Activated T-helper 1 cell treated with anti-CD3 and anti-CD28 coated beads, Interleukin-12 subunit alpha, Interleukin-12 subunit beta, Interleukin-2, Interleukin-4 antibody, amounts not matched to agents 30 ng/mL and 10 ng/mL and 1 ng/mL, durations not matched to agents 14 hours and 24 hours and 36 hours (primary cell): Measurements from ENCODE around the gene OR1N1. TPM values are rescaled to one million over a fixed set of nuclear protein-coding genes. Genes with fewer than 3 reads are reported as not detected.

ENCODE experiments used
- DNase-seq: peaks from one replicate; pipeline ENCODE4 v3.0.0; 2021; ENCODE audit warnings: low spot score
- H3K27ac Mint-ChIP-seq: one replicate; pipeline ENCODE4 v1.8.0; 2021; ENCODE audit warnings: mild to moderate bottlenecking, mixed read lengths
- H3K27me3 Mint-ChIP-seq: one replicate; pipeline ENCODE4 v1.8.0; 2022; ENCODE audit warnings: mild to moderate bottlenecking, moderate library complexity, mixed read lengths; ENCODE audit not compliant: insufficient read depth
- H3K36me3 Mint-ChIP-seq: one replicate; pipeline ENCODE4 v1.8.0; 2021; ENCODE audit warnings: low read depth, mixed read lengths
- H3K4me1 Mint-ChIP-seq: one replicate; pipeline ENCODE4 v1.8.0; 2021; ENCODE audit warnings: low read depth, mixed read lengths
- H3K4me3 Mint-ChIP-seq: one replicate; pipeline ENCODE4 v1.8.0; 2021; ENCODE audit warnings: mild to moderate bottlenecking, moderate library complexity, mixed read lengths
- H3K9me3 Mint-ChIP-seq: one replicate; pipeline ENCODE4 v1.8.0; 2021; ENCODE audit warnings: mixed read lengths
- intact Hi-C: fragments of 100-400 bp; cut with micrococcal nuclease; formaldehyde crosslinking; loops from one replicate; pipeline ENCODE4 v1.15.1; 2024
- total RNA-seq: library from RNA; stranded (reverse); gene quantifications from 2 replicates; pipeline ENCODE4 v1.2.3, GENCODE V29; 2022

The OR1N1 gene
- total RNA-seq, 1 donor from 2014 or later = not detected

DNA sequence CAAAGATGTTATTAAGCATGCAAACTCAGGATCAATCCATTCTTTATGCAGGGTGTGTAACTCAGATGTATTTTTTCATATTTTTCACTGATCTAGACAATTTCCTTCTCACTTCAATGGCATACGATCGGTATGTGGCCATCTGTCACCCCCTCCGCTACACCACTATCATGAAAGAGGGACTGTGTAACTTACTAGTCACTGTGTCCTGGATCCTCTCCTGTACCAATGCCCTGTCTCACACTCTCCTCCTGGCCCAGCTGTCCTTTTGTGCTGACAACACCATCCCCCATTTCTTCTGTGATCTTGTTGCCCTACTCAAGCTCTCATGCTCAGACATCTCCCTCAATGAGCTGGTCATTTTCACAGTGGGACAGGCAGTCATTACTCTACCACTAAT is 7.7 kb downstream of the OR1N1 start:
- Mint-ChIP-seq H3K4me3 (no peak overlapping the region), H3K9me3 (no peaks in the 10 kb centered on the region), H3K27me3 (peaks cover 3% of the 10 kb centered on the region), H3K36me3 (no peaks in the 10 kb centered on the region), H3K4me1 (no peaks in the 10 kb centered on the region), H3K27ac (no peak overlapping the region)
- intact Hi-C loops = no loop called here
- no peak for DNase-seq

DNA sequence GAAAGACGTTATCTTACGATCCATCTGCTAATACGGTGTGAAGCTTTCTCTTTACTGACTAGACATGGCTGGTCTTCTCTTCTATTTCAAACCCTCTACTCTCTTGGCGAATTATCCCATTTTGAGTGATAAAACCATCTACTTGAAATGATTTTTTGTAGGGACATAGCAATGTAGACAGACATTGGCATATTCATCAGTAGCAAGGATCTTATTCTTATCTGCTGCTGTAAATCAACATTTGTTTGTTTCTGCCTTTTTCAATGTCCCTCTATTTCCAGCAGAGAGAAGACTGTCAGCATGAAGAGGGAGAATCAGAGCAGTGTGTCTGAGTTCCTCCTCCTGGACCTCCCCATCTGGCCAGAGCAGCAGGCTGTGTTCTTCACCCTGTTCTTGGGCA is 8.3 kb downstream of the OR1N1 start, which contains the start of gene OR1J4:
Gene OR1J4 (plus strand): TSS at position 301 of the 400 bp plus-strand sequence. CDS start 0 bp downstream, at position 301.
- Mint-ChIP-seq H3K4me3 (no peak within 1 kb of the TSS), H3K36me3 (no peaks in the 10 kb centered on the region), H3K9me3 (no peaks in the 10 kb centered on the region), H3K27me3 (peaks cover 3% of the 10 kb centered on the region), H3K27ac (no peak within 1 kb of the TSS), H3K4me1 (no peaks in the 10 kb centered on the region)
- intact Hi-C loops = no loop called here
- DNase-seq = no peak

DNA sequence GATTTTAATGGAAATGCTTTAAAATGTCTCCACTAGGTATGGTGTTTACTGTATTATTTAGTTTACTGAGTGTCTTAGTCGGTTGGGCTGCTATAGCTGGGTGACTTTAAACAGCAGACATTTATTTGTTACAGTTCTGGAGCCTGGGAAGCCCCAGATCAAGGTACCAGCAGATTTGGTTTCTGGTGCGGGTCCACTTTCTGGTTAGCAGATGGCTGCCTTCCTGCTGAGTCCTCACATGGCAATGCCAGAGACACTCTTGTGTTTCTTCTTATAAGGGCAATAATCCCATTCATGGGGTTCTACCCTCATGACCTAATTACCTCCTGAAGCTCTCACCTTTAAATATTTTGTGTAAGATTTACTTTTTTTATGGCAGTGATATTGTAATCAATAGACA is 8.9 kb downstream of the OR1N1 start:
- Mint-ChIP-seq H3K9me3 (no peaks in the 10 kb centered on the region), H3K27me3 (peaks cover 3% of the 10 kb centered on the region), H3K4me1 (no peaks in the 10 kb centered on the region), H3K36me3 (no peaks in the 10 kb centered on the region), H3K27ac (no peak overlapping the region), H3K4me3 (no peak overlapping the region)
- no peak for DNase-seq
- intact Hi-C loops = no loop called here

DNA sequence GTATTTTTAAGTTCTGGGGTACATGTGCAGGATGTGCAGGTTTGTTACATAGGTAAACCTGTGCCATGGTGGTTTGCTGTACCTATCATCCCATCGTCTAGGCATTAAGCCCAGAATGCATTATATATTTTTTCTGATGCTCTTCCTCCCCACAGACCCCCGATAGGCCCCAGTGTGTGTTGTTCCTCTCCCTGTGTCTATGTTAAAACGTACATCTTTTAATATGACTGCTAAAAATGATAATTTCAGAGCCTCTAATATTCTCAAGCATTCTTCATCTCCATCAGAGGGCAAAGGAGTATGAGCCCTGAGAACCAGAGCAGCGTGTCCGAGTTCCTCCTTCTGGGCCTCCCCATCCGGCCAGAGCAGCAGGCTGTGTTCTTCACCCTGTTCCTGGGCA is 16.6 kb downstream of the OR1N1 start, which contains the start of gene OR1J2:
Gene OR1J2 (plus strand): TSS at position 301 of the 400 bp plus-strand sequence. CDS start 0 bp downstream, at position 301.
- Mint-ChIP-seq H3K27me3 (peaks cover 3% of the 10 kb centered on the region), H3K27ac (no peak within 1 kb of the TSS), H3K4me1 (no peaks in the 10 kb centered on the region), H3K4me3 (no peak within 1 kb of the TSS), H3K9me3 (no peaks in the 10 kb centered on the region), H3K36me3 (no peaks in the 10 kb centered on the region)
- DNase-seq = no peak
- intact Hi-C loops = no loop called here

DNA sequence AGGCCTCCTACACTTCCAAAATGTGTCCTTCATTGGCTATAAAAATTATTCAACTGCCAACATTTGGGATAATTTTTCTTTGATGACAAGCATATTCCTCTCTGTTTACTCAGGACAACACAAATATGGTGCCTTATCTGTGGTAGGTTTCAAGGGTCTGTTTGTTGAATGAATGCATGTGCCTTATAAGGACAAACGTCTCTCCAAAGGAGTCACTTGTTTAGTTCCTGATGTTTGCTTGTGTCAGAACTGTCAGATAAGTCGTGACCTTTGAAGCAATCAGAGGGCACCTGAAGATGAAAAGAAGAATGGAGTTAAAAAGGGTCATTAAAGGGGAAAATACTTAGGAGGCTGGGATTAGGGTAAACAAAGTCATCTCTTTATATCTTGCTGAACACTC is 20.1 kb downstream of the OR1N1 start:
- intact Hi-C loops = no loop called here
- Mint-ChIP-seq H3K4me3 (no peak overlapping the region), H3K36me3 (no peaks in the 10 kb centered on the region), H3K4me1 (no peaks in the 10 kb centered on the region), H3K27me3 (no peaks in the 10 kb centered on the region), H3K27ac (no peak overlapping the region), H3K9me3 (no peaks in the 10 kb centered on the region)
- DNase-seq = no peak

DNA sequence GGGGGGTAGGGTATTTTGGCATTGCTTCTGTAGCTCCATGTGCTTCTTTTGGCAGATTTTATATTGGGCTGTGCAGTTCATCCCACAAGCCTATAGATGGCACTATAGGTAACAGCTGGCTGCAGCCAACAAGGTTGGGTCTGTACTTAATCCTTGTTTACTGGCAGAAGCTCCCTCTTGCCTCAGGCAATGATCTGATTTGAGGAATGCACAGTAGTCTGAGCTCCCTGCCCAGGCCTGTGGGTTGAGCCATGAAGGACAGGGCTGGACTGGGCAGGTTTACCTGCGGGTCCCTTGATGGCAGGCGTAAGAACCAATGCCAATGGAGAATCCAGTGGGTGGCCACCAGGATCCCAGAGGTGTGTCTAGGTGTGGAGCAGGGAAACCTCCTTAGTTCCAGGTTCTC is 28.2 kb downstream of the OR1N1 start:
- DNase-seq = no peak
- intact Hi-C loops = loop anchor here (1.0 kb wide), 1 partner anchor 311 kb away; no protein-coding TSS in a partner anchor
- peaks cover 7% of the 10 kb centered on the region for H3K27me3 Mint-ChIP-seq
- no peak overlapping the region for H3K27ac Mint-ChIP-seq
- H3K4me1 Mint-ChIP-seq = no peaks in the 10 kb centered on the region
- H3K36me3 Mint-ChIP-seq = no peaks in the 10 kb centered on the region
- H3K9me3 Mint-ChIP-seq = no peaks in the 10 kb centered on the region
- H3K4me3 Mint-ChIP-seq = no peak overlapping the region

DNA sequence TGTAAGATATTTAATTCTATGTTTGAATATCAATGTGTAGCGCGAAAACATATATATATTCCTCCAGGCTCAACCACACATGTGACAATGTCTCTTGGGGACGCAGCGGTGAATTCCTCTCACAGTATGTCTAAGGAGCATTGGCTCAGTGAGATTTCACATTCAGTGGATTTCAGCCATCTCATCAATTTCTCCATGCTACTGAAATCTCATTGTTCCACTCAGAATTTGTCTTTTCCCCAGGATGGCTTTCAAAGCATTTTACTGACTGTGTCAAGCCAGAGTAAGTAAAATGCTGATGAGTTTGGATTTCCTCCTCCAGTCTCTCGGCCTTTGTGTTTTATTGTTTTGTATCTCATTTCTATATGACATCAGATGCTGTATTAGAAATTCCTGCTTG is 48.0 kb downstream of the OR1N1 start:
- Mint-ChIP-seq H3K4me3 (no peak overlapping the region), H3K27me3 (peaks cover 5% of the 10 kb centered on the region), H3K27ac (no peak overlapping the region), H3K4me1 (no peaks in the 10 kb centered on the region), H3K9me3 (no peaks in the 10 kb centered on the region), H3K36me3 (no peaks in the 10 kb centered on the region)
- intact Hi-C loops = no loop called here
- DNase-seq = no peak

DNA sequence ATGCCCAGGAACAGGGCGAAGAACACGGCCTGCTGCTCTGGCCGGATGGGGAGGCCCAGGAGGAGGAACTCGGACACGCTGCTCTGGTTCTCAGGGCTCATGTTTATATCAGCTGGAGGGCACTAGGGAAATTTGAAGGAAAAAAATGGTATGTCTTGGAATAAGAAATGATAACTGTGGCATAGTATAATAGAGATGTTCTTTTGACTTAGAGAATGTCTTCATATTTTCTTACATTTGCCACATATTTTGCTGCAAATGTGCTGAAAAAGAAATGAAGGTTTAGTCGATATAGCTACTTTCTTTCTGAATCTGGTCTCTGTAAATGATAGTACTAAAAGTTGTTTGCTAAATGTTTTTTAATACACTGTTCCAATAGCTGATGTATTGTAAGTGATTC is 49.3 kb downstream of the OR1N1 start, which contains the start of gene OR1J1:
Gene OR1J1 (minus strand): TSS at position 101 of the 400 bp plus-strand sequence. CDS start 0 bp downstream, at position 101.
- Mint-ChIP-seq H3K27ac (no peak within 1 kb of the TSS), H3K9me3 (no peaks in the 10 kb centered on the region)
- intact Hi-C loops = no loop called here

DNA sequence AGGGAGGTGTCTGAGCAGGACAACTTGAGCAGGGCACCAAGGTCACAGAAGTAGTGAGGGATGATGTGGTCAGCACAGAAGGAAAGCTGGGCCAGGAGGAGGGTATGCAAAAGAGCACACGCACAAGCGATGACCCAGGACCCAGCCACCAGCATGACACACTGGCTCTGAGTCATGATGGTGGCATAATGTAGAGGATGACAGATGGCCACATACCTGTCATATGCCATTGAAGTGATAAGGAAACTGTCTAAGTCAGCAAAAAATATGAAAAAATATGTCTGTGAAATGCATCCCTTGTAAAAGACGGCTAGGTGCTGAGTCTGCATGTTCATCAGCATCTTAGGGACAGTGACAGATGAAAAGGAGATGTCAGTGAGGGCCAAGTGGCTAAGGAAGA is 49.7 kb downstream of the OR1N1 start:
- Mint-ChIP-seq H3K4me1 (no peaks in the 10 kb centered on the region), H3K36me3 (no peaks in the 10 kb centered on the region), H3K27me3 (peaks cover 13% of the 10 kb centered on the region), H3K4me3 (no peak overlapping the region), H3K27ac (no peak overlapping the region), H3K9me3 (no peaks in the 10 kb centered on the region)
- DNase-seq = no peak
- intact Hi-C loops = no loop called here

More for the DNA sequence above, 49.3 kb downstream of the OR1N1 start, which contains the start of gene OR1J1:
- Mint-ChIP-seq H3K36me3 (no peaks in the 10 kb centered on the region), H3K4me1 (no peaks in the 10 kb centered on the region), H3K4me3 (no peak within 1 kb of the TSS), H3K27me3 (peaks cover 13% of the 10 kb centered on the region)
- no peak for DNase-seq

Other genes with a start within 250 kb of the OR1N1 start
- 0.54 and 0.61 TPM in 2 replicates for gene PTGS1, start 156.3 kb downstream of the OR1N1 start, total RNA-seq
- not detected in 2 replicates for gene OR1J1, start 49.4 kb downstream of the OR1N1 start, total RNA-seq
- not detected in 2 replicates for gene OR1J2, start 16.5 kb downstream of the OR1N1 start, total RNA-seq
- not detected in 2 replicates for gene OR1J4, start 8.2 kb downstream of the OR1N1 start, total RNA-seq
- gene OR1N2, start 25.8 kb upstream of the OR1N1 start, total RNA-seq = not detected in 2 replicates
- gene OR1L8, start 56.1 kb upstream of the OR1N1 start, total RNA-seq = not detected in 2 replicates
- gene OR1Q1, start 87.4 kb upstream of the OR1N1 start, total RNA-seq = not detected in 2 replicates
- gene OR1B1, start 130.3 kb upstream of the OR1N1 start, total RNA-seq = not detected in 2 replicates
- gene OR1L1, start 134.4 kb upstream of the OR1N1 start, total RNA-seq = not detected in 2 replicates
- not detected in 2 replicates for gene OR1L3, start 147.8 kb upstream of the OR1N1 start, total RNA-seq
- not detected in 2 replicates for gene OR1L4, start 196.7 kb upstream of the OR1N1 start, total RNA-seq
- not detected in 2 replicates for gene OR1L6, start 215.0 kb upstream of the OR1N1 start, total RNA-seq